Measurements from ENCODE around the gene MCUR1.
"Not testable (repeated sequence)": the region's sequence is repeated elsewhere in the genome, so short reads cannot be mapped to it uniquely, and the experiment has no call there.

The MCUR1 gene

GRCh38 chr6:13814176-13814937 lies at the start of gene MCUR1:
TSS of gene MCUR1 (minus strand) at chr6:13814557. CDS start at chr6:13814429, 128 bp downstream.
- Mint-ChIP-seq H3K4me3 (peak within 1 kb of the TSS; percentile 89 to 94), H3K36me3 (peaks cover 2 to 4% of the 10 kb centered on the region in 2 donors), H3K27ac (peak within 1 kb of the TSS; percentile 93), H3K27me3 (no peaks in the 10 kb centered on the region), H3K4me1 (peaks cover 30 to 48% of the 10 kb centered on the region in 2 donors), H3K9me3 (no peaks in the 10 kb centered on the region)
- peak; percentile 85 for DNase-seq
- peak; percentile 87 for ATAC-seq (replicated peaks)

- H3K9me3 Mint-ChIP-seq = peaks cover 0 to 3% of the 10 kb centered on the region in 2 donors
- peaks cover 19 to 27% of the 10 kb centered on the region in 2 donors for H3K27me3 Mint-ChIP-seq
Measured at GRCh38 chr6:13863699-13864155, 49.4 kb upstream of the MCUR1 start.

DNA sequence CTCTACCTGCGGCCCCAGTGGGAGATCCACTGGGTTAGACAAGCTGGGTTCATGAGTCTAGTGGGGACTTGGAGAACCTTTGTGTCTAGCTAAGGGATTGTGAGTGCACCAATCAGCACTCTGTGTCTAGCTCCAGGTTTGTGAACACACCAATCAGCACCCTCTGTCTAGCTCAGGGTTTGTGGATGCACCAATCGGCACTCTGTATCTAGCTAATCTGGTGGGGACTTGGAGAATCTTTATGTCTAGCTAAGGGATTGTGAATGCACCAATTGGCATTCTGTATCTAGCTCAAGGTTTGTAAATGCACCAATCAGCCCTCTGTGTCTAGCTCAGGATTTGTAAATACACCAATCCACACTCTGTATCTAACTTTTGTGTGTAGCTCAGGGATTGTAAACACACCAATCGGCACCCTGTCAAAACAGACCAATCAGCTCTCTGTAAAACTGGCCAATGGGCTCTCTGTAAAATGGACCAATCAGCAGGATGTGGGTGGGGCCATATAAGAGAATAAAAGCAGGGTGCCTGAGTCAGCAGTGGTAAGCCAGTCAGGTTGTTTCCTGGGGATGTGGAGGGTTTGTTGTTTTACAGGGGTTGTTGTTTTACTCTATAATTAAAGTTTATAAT lies 46.3 kb upstream of the MCUR1 start:
- DNase-seq; H3K36me3 Mint-ChIP-seq; H3K9me3 Mint-ChIP-seq; H3K4me1 Mint-ChIP-seq; ATAC-seq (replicated peaks); H3K27ac Mint-ChIP-seq: not testable (repeated sequence)
- Mint-ChIP-seq H3K4me3 (peak overlapping the region; percentile 55 to 75), H3K27me3 (peaks cover 19 to 27% of the 10 kb centered on the region in 2 donors)

More at GRCh38 chr6:13863699-13864155, 49.4 kb upstream of the MCUR1 start:
- ATAC-seq (replicated peaks) (no peak), DNase-seq (no peak)
- Mint-ChIP-seq H3K4me3 (no peak overlapping the region), H3K27ac (no peak overlapping the region), H3K36me3 (peaks cover 0 to 2% of the 10 kb centered on the region in 2 donors), H3K4me1 (peaks cover 5 to 6% of the 10 kb centered on the region in 2 donors)

GRCh38 chr6:13859871-13860555 lies 45.7 kb upstream of the MCUR1 start:
- Mint-ChIP-seq H3K36me3 (peaks cover 0 to 2% of the 10 kb centered on the region in 2 donors), H3K27ac (no peak overlapping the region), H3K4me3 (peak overlapping the region; percentile 55 to 75), H3K9me3 (peaks cover 0 to 3% of the 10 kb centered on the region in 2 donors), H3K4me1 (peaks cover 3% of the 10 kb centered on the region in 2 donors), H3K27me3 (peaks cover 24 to 27% of the 10 kb centered on the region in 2 donors)
- DNase-seq (no peak), ATAC-seq (replicated peaks) (peak in 1 of 2 donors; percentile 16)

- H3K4me3 Mint-ChIP-seq = no peak overlapping the region
- H3K4me1 Mint-ChIP-seq = peaks cover 0 to 1% of the 10 kb centered on the region in 2 donors
- H3K27me3 Mint-ChIP-seq = peaks cover 9 to 11% of the 10 kb centered on the region in 2 donors
Measured at GRCh38 chr6:13854716-13855250, 40.4 kb upstream of the MCUR1 start.

DNA sequence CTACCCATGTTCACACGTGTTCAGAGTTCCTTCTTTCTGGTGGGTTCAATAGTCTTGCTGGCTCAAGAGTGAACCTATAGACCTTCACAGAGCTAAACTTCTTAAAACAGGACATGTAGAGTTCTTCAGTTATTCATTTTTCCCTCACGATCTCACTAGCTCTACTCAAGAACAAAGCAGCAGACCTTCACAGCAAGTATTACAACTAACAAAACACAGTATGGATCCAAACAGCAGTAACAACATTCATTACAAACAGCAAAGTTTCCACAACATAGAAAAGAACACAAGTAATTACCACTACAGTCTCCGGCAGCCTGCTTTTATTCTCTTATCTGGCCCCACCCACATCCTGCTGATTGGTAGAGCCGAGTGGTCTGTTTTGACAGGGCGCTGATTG lies 39.5 kb upstream of the MCUR1 start:
- DNase-seq (no peak), ATAC-seq (replicated peaks) (no peak)
- Mint-ChIP-seq H3K9me3 (peaks cover 0 to 2% of the 10 kb centered on the region in 2 donors), H3K4me3 (no peak overlapping the region), H3K36me3 (peaks cover 0 to 3% of the 10 kb centered on the region in 2 donors), H3K4me1 (no peaks in the 10 kb centered on the region), H3K27ac (no peak overlapping the region), H3K27me3 (peaks cover 7 to 9% of the 10 kb centered on the region in 2 donors)

More at GRCh38 chr6:13854716-13855250, 40.4 kb upstream of the MCUR1 start:
- ATAC-seq (replicated peaks) (no peak), DNase-seq (no peak)
- Mint-ChIP-seq H3K9me3 (peaks cover 0 to 2% of the 10 kb centered on the region in 2 donors), H3K27ac (no peak overlapping the region), H3K36me3 (peaks cover 0 to 3% of the 10 kb centered on the region in 2 donors)

GRCh38 chr6:13851803-13852202 lies 37.4 kb upstream of the MCUR1 start:
- peaks cover 9 to 11% of the 10 kb centered on the region in 2 donors for H3K27me3 Mint-ChIP-seq
- peaks cover 0 to 3% of the 10 kb centered on the region in 2 donors for H3K36me3 Mint-ChIP-seq
- H3K27ac Mint-ChIP-seq = no peak overlapping the region
- H3K9me3 Mint-ChIP-seq = peaks cover 0 to 2% of the 10 kb centered on the region in 2 donors
- H3K4me3 Mint-ChIP-seq = no peak overlapping the region
- no peak for DNase-seq
- H3K4me1 Mint-ChIP-seq = no peaks in the 10 kb centered on the region
- ATAC-seq (replicated peaks) = no peak

DNA sequence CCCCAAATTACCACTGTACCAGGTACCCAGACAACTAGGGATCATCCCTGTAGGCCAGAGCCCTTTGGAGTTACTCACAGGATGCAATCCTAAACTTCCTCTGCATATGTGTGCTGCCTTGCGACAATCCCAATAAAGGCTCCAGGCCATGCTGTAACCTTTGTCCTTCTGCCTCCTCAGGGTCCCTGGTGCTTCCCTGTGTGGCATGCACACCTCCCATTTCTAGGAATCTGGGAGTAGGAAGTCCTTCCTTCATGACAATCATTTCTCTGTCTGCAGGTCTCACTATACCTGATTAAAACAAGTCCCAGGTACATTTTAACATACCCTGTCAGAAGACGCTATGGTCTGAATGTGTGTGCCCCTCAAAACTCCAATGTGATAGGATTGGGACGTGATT lies 37.0 kb upstream of the MCUR1 start:
- no peak for DNase-seq
- H3K9me3 Mint-ChIP-seq = peaks cover 0 to 2% of the 10 kb centered on the region in 2 donors
- no peaks in the 10 kb centered on the region for H3K4me1 Mint-ChIP-seq
- peaks cover 0 to 3% of the 10 kb centered on the region in 2 donors for H3K36me3 Mint-ChIP-seq
- no peak overlapping the region for H3K4me3 Mint-ChIP-seq
- no peak for ATAC-seq (replicated peaks)
- H3K27ac Mint-ChIP-seq = no peak overlapping the region
- H3K27me3 Mint-ChIP-seq = peaks cover 13% of the 10 kb centered on the region in 2 donors

DNA sequence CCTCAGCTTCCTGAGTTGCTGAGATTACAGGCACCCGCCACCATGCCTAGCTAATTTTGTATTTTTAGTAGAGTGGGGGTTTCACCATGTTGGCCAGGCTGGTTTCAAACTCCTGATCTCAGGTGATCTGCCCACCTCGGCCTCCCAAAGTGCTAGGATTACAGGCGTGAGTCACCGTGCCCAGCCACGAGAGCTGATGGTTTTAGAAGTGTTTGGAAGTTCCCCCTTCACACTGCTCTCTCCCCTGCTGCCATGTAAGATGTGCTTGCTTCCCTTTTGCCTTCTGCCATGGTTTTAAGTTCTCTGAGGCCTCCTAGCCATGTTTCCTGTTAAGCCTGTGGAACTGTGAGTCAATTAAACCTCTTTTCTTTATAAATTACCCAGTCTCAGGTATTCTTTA lies 36.3 kb upstream of the MCUR1 start:
- H3K9me3 Mint-ChIP-seq; H3K4me3 Mint-ChIP-seq; H3K27ac Mint-ChIP-seq; H3K36me3 Mint-ChIP-seq; DNase-seq; ATAC-seq (replicated peaks); H3K4me1 Mint-ChIP-seq: not testable (repeated sequence)
- peaks cover 13% of the 10 kb centered on the region in 2 donors for H3K27me3 Mint-ChIP-seq

GRCh38 chr6:13848522-13849150 lies 34.3 kb upstream of the MCUR1 start:
- DNase-seq = no peak
- Mint-ChIP-seq H3K4me1 (no peaks in the 10 kb centered on the region), H3K4me3 (no peak overlapping the region), H3K27me3 (peaks cover 4 to 13% of the 10 kb centered on the region in 2 donors), H3K9me3 (peaks cover 0 to 2% of the 10 kb centered on the region in 2 donors), H3K27ac (no peak overlapping the region), H3K36me3 (peaks cover 0 to 3% of the 10 kb centered on the region in 2 donors)
- no peak for ATAC-seq (replicated peaks)

DNA sequence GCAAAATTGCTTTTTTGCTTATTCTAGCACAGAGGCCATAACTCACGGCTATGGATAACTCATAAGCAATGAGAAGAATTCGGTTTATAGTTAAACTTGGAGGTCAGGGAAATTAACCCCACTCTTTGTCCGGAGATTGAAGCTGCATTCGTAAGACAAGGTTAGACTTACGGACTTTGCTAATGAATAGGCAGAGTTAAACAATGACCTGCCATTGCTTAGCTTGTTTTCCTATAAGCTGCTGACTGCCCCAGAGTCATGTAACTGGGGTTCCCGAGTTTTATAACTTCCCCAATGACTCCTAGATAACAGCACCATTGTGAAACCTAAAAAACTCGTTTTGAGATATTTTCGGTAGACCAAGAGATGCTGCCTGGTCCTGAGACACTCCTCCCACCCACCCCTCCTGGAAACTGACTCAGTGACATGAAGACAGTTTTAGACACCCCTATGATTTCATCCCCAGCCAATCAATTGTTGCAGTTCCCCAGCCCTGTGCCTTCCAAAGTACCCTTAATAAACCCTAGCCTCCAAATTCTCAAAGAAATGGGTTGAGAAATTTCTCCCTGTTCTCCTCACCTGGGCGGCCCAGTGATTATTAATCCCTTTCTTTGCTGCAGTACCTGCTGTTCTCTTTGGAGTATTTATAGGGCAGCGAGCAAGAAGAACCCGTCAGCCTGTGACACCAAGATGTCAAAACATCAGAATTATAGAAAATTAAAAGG lies 33.1 kb upstream of the MCUR1 start:
- Mint-ChIP-seq H3K4me3 (no peak overlapping the region), H3K9me3 (peaks cover 0 to 2% of the 10 kb centered on the region in 2 donors), H3K4me1 (no peaks in the 10 kb centered on the region), H3K27ac (no peak overlapping the region), H3K36me3 (peaks cover 0 to 3% of the 10 kb centered on the region in 2 donors), H3K27me3 (peaks cover 4 to 13% of the 10 kb centered on the region in 2 donors)
- ATAC-seq (replicated peaks) (no peak), DNase-seq (no peak)

DNA sequence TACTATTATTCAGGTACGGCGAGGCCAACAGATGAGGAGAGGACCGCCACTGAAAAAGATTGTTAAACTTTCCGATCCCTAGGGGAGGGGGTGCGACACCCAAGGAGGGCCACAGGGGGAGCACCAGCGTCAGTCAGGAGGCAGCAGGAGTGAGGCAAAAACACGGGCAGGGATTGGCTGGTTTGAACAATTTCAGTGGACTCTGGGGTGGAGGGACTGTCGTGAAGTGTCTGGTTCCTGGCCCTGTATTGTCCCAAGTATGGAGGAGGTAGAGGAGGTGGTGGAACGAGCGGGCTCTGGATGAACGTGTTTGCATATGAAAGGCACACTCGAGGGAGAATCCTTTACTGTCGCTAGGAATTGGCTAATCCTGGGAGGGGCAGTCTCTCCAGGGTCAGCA lies 32.5 kb upstream of the MCUR1 start:
- no peak overlapping the region for H3K4me3 Mint-ChIP-seq
- no peak overlapping the region for H3K27ac Mint-ChIP-seq
- peaks cover 0 to 3% of the 10 kb centered on the region in 2 donors for H3K36me3 Mint-ChIP-seq
- peaks cover 0 to 1% of the 10 kb centered on the region in 2 donors for H3K4me1 Mint-ChIP-seq
- H3K27me3 Mint-ChIP-seq = peaks cover 4 to 13% of the 10 kb centered on the region in 2 donors
- DNase-seq (no peak), ATAC-seq (replicated peaks) (no peak)
- H3K9me3 Mint-ChIP-seq = peaks cover 0 to 2% of the 10 kb centered on the region in 2 donors

DNA sequence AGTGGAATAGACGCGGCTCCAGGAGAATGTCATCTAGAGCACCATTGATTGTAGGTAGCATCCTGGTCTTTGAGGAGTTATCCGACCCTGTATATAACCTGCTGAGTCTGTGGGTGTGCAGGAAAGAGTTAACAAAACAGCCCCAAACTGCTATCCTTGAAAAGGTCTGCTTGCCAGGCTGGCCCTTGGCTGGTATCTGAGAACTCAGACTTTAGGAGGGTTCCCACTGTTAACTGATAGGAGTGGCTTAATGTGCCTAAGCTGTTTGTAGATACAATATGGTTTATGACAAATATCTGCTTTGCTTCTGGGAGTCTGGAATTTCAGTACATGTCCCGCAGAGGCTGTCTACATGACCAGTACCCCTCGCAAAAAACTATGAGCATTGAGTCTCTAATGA lies 27.6 kb upstream of the MCUR1 start:
- H3K4me3 Mint-ChIP-seq = no peak overlapping the region
- no peaks in the 10 kb centered on the region for H3K9me3 Mint-ChIP-seq
- no peak for DNase-seq
- ATAC-seq (replicated peaks) = no peak
- H3K4me1 Mint-ChIP-seq = peaks cover 0 to 7% of the 10 kb centered on the region in 2 donors
- H3K27me3 Mint-ChIP-seq = peaks cover 3 to 5% of the 10 kb centered on the region in 2 donors
- H3K36me3 Mint-ChIP-seq = no peaks in the 10 kb centered on the region
- no peak overlapping the region for H3K27ac Mint-ChIP-seq
